ENCODE measurements around the gene ASB11. TPM values are rescaled to one million over a fixed set of nuclear protein-coding genes. Genes with fewer than 3 reads are reported as not detected.

Gene ASB11
- polyA plus RNA-seq, 2 donors = not detected

DNA sequence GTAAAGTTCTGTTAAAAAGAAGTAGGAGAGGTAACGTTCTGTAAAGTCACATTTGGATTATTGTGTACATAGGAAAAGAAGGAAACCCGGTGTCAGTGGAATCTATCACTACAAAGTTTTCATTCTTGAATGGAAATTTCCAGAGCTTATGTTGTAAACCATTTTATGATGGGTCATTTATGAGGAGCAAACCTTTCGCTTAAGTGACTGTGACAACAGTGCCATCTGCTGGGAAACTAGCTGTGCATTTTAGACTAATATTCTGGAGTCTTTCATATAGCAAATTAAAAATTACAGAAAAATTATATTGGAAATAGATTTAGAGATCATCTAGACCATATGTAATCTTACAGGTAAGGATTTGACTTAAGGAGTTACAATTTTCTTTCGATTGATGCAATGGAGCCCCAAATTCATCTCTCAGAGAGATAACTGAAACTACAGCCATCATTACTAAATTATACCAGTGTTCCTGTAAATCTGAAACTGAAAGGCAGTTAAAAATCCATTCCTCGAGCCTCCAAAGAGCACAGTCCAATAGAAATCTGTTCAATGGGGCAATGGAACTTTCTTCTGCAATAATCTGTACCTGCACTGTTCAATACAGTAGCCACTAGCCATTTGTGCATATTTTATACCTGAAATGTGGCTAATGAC, 72.4 kb downstream of the ASB11 start:
- H3K4me3 ChIP-seq (ENCODE audit: low read depth in 1 of 2, low read length in 2 of 2) = no peak overlapping the region
- no peaks in the 10 kb centered on the region for H3K4me1 ChIP-seq (ENCODE audit: control insufficient read depth in 2 of 2, insufficient read depth in 2 of 2, low read length in 1 of 2)
- WGBS, 2 donors = 11 to 13% methylated on average over 5 of the region's 5 CpGs
- H3K9me3 ChIP-seq (ENCODE audit: control insufficient read depth in 2 of 2, insufficient read depth in 1 of 2, low read depth in 1 of 2, low read length in 1 of 2) = no peaks in the 10 kb centered on the region
- no peaks in the 10 kb centered on the region for H3K36me3 ChIP-seq (ENCODE audit: control insufficient read depth in 2 of 2, insufficient read depth in 2 of 2, low read length in 1 of 2)
- no peak overlapping the region for H3K27ac ChIP-seq (ENCODE audit: low read depth in 2 of 2, low read length in 1 of 2)
- H3K27me3 ChIP-seq (ENCODE audit: control insufficient read depth in 1 of 2, insufficient read depth in 2 of 2, low read length in 2 of 2) = peaks cover 0 to 2% of the 10 kb centered on the region in 2 donors

- H3K4me3 ChIP-seq (ENCODE audit: low read depth in 1 of 2, low read length in 2 of 2) = no peak overlapping the region
- no peak overlapping the region for H3K27ac ChIP-seq (ENCODE audit: low read depth in 2 of 2, low read length in 1 of 2)
- no peaks in the 10 kb centered on the region for H3K4me1 ChIP-seq (ENCODE audit: control insufficient read depth in 2 of 2, insufficient read depth in 2 of 2, low read length in 1 of 2)
- H3K27me3 ChIP-seq (ENCODE audit: control insufficient read depth in 1 of 2, insufficient read depth in 2 of 2, low read length in 2 of 2) = peaks cover 0 to 2% of the 10 kb centered on the region in 2 donors
- no peaks in the 10 kb centered on the region for H3K9me3 ChIP-seq (ENCODE audit: control insufficient read depth in 2 of 2, insufficient read depth in 1 of 2, low read depth in 1 of 2, low read length in 1 of 2)
- no peaks in the 10 kb centered on the region for H3K36me3 ChIP-seq (ENCODE audit: control insufficient read depth in 2 of 2, insufficient read depth in 2 of 2, low read length in 1 of 2)
- WGBS, 2 donors = 40 to 54% methylated on average over 3 of the region's 3 CpGs
These were observed 74.1 kb downstream of the ASB11 start for GRCh38 chrX:15241301-15241700.

DNA sequence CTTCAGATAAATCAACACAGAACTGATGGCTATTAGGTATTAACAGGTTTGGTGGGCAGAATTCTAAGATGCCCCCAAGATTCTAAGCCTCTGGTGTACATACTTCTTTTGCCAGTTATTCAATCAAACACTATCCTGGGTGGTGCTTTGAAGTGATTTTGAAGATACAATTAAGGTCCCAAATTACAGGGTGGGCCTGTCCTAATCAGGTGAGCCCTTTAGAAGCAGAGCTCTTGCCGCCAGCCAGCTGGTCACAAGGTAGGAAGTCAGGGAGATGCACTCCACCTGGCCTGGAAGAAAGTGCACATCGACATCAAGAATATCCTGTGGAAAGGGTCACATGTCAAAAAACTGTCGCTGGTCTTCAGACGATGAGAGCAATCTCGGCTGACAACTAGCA, 75.0 kb downstream of the ASB11 start:
- Histone ChIP-seq H3K9me3 (ENCODE audit: control insufficient read depth in 2 of 2, insufficient read depth in 1 of 2, low read depth in 1 of 2, low read length in 1 of 2) (no peaks in the 10 kb centered on the region), H3K4me3 (ENCODE audit: low read depth in 1 of 2, low read length in 2 of 2) (no peak overlapping the region), H3K4me1 (ENCODE audit: control insufficient read depth in 2 of 2, insufficient read depth in 2 of 2, low read length in 1 of 2) (no peaks in the 10 kb centered on the region), H3K27me3 (ENCODE audit: control insufficient read depth in 1 of 2, insufficient read depth in 2 of 2, low read length in 2 of 2) (peaks cover 0 to 2% of the 10 kb centered on the region in 2 donors), H3K36me3 (ENCODE audit: control insufficient read depth in 2 of 2, insufficient read depth in 2 of 2, low read length in 1 of 2) (no peaks in the 10 kb centered on the region), H3K27ac (ENCODE audit: low read depth in 2 of 2, low read length in 1 of 2) (no peak overlapping the region)
- WGBS, 2 donors = 89 to 92% methylated on average over 5 of the region's 5 CpGs

- Histone ChIP-seq H3K36me3 (ENCODE audit: control insufficient read depth in 2 of 2, insufficient read depth in 2 of 2, low read length in 1 of 2) (no peaks in the 10 kb centered on the region), H3K27ac (ENCODE audit: low read depth in 2 of 2, low read length in 1 of 2) (no peak overlapping the region), H3K4me1 (ENCODE audit: control insufficient read depth in 2 of 2, insufficient read depth in 2 of 2, low read length in 1 of 2) (no peaks in the 10 kb centered on the region), H3K4me3 (ENCODE audit: low read depth in 1 of 2, low read length in 2 of 2) (no peak overlapping the region), H3K27me3 (ENCODE audit: control insufficient read depth in 1 of 2, insufficient read depth in 2 of 2, low read length in 2 of 2) (peaks cover 0 to 2% of the 10 kb centered on the region in 2 donors), H3K9me3 (ENCODE audit: control insufficient read depth in 2 of 2, insufficient read depth in 1 of 2, low read depth in 1 of 2, low read length in 1 of 2) (no peaks in the 10 kb centered on the region)
- 84 to 92% methylated on average over 3 of the region's 3 CpGs for WGBS, 2 donors
These were observed 79.3 kb downstream of the ASB11 start for GRCh38 chrX:15236146-15236545.

GRCh38 chrX:15235001-15235400, 80.4 kb downstream of the ASB11 start:
- 26 to 42% methylated on average over 1 of the region's 1 CpG for WGBS, 2 donors
- Histone ChIP-seq H3K9me3 (ENCODE audit: control insufficient read depth in 2 of 2, insufficient read depth in 1 of 2, low read depth in 1 of 2, low read length in 1 of 2) (no peaks in the 10 kb centered on the region), H3K27me3 (ENCODE audit: control insufficient read depth in 1 of 2, insufficient read depth in 2 of 2, low read length in 2 of 2) (peaks cover 0 to 2% of the 10 kb centered on the region in 2 donors), H3K36me3 (ENCODE audit: control insufficient read depth in 2 of 2, insufficient read depth in 2 of 2, low read length in 1 of 2) (no peaks in the 10 kb centered on the region), H3K4me3 (ENCODE audit: low read depth in 1 of 2, low read length in 2 of 2) (no peak overlapping the region), H3K27ac (ENCODE audit: low read depth in 2 of 2, low read length in 1 of 2) (no peak overlapping the region), H3K4me1 (ENCODE audit: control insufficient read depth in 2 of 2, insufficient read depth in 2 of 2, low read length in 1 of 2) (no peaks in the 10 kb centered on the region)

- WGBS, 2 donors = 49 to 58% methylated on average over 3 of the region's 3 CpGs
- H3K36me3 ChIP-seq (ENCODE audit: control insufficient read depth in 2 of 2, insufficient read depth in 2 of 2, low read length in 1 of 2) = no peaks in the 10 kb centered on the region
- H3K4me1 ChIP-seq (ENCODE audit: control insufficient read depth in 2 of 2, insufficient read depth in 2 of 2, low read length in 1 of 2) = no peaks in the 10 kb centered on the region
- no peak overlapping the region for H3K4me3 ChIP-seq (ENCODE audit: low read depth in 1 of 2, low read length in 2 of 2)
- H3K9me3 ChIP-seq (ENCODE audit: control insufficient read depth in 2 of 2, insufficient read depth in 1 of 2, low read depth in 1 of 2, low read length in 1 of 2) = no peaks in the 10 kb centered on the region
- H3K27me3 ChIP-seq (ENCODE audit: control insufficient read depth in 1 of 2, insufficient read depth in 2 of 2, low read length in 2 of 2) = no peaks in the 10 kb centered on the region
- H3K27ac ChIP-seq (ENCODE audit: low read depth in 2 of 2, low read length in 1 of 2) = no peak overlapping the region
These were observed 81.9 kb downstream of the ASB11 start for GRCh38 chrX:15233416-15234015.

Other genes with a start within 250 kb of the ASB11 start
- under 1 TPM; 0.65 to 0.88 TPM for gene ASB9, start 45.6 kb downstream of the ASB11 start, polyA plus RNA-seq
- gene PIGA, start 19.9 kb upstream of the ASB11 start, polyA plus RNA-seq = 1 to 10 TPM; 8.4 to 8.7 TPM
- under 1 TPM; 0.56 to 0.57 TPM for gene VEGFD, start 68.8 kb upstream of the ASB11 start, polyA plus RNA-seq
- gene PIR, start 177.7 kb upstream of the ASB11 start, polyA plus RNA-seq = 10 to 100 TPM; 17.0 to 38.1 TPM
- gene BMX, start 185.2 kb upstream of the ASB11 start, polyA plus RNA-seq = under 1 TPM; 0.22 to 0.33 TPM

Measured in esophagus (tissue), 2 donors.